Brain microvascular endothelial cell (primary cell): Measurements from ENCODE around the gene CFAP74.

Source experiments
- DNase-seq: peaks from one replicate; pipeline ENCODE4 v3.0.0-alpha.2; 2020
- H3K27ac ChIP-seq: fragments of 250-450 bp; sonication (Bioruptor Pico); 2 replicates; pipeline ENCODE4 v1.5.1; 2020; ENCODE audit warnings: mild to moderate bottlenecking, moderate library complexity
- H3K27me3 ChIP-seq: fragments of 250-450 bp; sonication (Bioruptor Pico); replicated peaks from 2 replicates; pipeline ENCODE4 v1.5.1; 2020; ENCODE audit warnings: mild to moderate bottlenecking
- H3K36me3 ChIP-seq: fragments of 250-450 bp; sonication (Bioruptor Pico); replicated peaks from 2 replicates; pipeline ENCODE4 v1.5.1; 2020; ENCODE audit warnings: mild to moderate bottlenecking
- H3K4me3 ChIP-seq: 2 replicates; pipeline ENCODE4 v1.5.1; 2011; ENCODE audit warnings: low read depth, mild to moderate bottlenecking, control low read depth, low read length, moderate library complexity
- in situ Hi-C: cut with HindIII; loops from 2 replicates; pipeline ENCODE4 v1.10.0; 2017; ENCODE audit warnings: low sequenced_read_pairs, low pct_ligation_motif_present
- TF ChIP-seq, protein P1 (sequence below): IDR thresholded peaks from 2 replicates; pipeline ENCODE4 v1.5.1; 2011; ENCODE audit warnings: low read depth, mild to moderate bottlenecking, moderate library complexity, low read length, control low read depth, inconsistent platforms; ENCODE audit errors: missing control alignments

Gene CFAP74

DNA sequence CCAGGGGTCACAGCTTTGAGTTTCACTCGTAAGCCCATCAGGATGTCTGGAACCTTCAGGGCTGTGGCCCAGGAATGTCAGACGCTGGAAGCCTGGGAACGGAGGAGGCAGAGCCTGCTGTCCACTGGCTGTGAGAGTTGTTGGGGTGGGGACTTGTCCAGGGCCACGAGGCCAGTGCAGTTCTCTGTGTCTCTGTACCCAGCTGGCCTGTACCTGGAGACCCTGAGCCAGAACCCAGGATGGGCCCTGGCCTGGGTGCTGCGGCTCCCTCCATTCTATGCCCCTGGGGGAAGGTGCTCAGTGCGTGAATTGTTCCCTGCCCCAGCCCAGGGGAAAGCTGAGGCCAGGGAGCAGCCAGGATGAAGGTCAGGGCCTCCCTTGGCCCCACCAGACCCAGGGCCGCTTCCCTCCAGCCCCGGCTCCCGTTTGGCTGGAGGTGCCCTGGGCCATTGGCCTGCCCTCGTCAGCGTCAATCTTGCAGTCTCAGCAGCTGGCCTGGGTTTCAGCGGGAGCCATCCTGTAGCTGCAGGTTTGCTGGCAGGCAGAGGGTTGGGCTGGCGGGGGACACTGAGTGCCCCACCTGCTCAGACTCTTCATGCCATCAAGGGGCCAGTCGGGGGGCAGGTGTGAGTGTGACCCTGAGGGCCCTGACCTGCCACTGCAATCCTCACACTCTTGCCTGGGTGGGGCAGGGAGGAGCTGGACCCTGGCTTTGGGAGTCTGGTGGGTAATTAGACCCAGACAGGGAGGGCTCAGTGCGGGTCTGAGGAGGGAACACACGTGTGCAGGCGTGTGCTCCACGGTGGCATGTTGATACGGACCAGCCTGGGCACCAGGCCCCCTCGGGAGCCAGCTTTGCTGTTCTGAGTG, 89.2 kb downstream of the CFAP74 start:
- DNase-seq = no peak
- Histone ChIP-seq H3K36me3 (no peaks in the 10 kb centered on the region), H3K27me3 (no peaks in the 10 kb centered on the region), H3K27ac (no peak overlapping the region), H3K4me3 (no peak overlapping the region)
- in situ Hi-C loops = no loop called here
- TF ChIP-seq, protein P1, sequence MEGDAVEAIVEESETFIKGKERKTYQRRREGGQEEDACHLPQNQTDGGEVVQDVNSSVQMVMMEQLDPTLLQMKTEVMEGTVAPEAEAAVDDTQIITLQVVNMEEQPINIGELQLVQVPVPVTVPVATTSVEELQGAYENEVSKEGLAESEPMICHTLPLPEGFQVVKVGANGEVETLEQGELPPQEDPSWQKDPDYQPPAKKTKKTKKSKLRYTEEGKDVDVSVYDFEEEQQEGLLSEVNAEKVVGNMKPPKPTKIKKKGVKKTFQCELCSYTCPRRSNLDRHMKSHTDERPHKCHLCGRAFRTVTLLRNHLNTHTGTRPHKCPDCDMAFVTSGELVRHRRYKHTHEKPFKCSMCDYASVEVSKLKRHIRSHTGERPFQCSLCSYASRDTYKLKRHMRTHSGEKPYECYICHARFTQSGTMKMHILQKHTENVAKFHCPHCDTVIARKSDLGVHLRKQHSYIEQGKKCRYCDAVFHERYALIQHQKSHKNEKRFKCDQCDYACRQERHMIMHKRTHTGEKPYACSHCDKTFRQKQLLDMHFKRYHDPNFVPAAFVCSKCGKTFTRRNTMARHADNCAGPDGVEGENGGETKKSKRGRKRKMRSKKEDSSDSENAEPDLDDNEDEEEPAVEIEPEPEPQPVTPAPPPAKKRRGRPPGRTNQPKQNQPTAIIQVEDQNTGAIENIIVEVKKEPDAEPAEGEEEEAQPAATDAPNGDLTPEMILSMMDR = no peak

DNA sequence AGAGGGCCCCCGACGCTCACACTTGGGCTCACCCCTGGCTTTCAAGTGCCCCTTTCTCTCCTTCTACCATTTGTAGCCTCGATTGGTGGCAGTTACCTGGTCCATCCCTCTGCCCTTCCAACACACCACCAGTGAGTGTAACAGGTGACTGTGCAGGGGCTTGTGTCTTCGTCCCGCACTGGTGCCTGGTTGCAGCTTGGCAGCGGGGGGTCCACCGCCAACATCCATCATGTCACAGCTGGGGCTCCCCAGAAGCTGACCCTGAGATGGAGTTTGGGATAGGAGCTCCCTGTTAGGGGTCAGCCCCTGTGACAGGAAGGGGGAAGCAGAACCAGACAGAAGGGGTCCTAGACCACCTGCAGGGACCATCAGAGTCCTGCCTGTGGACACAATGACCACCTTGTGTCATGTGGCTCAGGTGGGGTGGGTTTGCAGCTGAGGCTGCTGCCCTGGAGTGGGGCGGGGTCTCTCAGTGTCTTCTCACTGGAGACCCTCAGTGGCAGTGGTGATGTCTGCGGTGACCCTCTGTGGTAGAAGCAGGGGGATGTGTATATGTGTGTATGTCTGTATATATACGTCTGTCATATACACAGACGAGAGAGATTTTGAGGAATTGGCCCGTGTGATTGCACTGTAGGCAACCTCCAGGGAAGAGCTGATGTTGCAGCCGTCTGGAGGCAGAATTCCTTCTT, 92.1 kb downstream of the CFAP74 start:
- DNase-seq = no peak
- in situ Hi-C loops = no loop called here
- TF ChIP-seq, protein P1 = no peak
- Histone ChIP-seq H3K27ac (no peak overlapping the region), H3K36me3 (no peaks in the 10 kb centered on the region), H3K27me3 (no peaks in the 10 kb centered on the region), H3K4me3 (no peak overlapping the region)

DNA sequence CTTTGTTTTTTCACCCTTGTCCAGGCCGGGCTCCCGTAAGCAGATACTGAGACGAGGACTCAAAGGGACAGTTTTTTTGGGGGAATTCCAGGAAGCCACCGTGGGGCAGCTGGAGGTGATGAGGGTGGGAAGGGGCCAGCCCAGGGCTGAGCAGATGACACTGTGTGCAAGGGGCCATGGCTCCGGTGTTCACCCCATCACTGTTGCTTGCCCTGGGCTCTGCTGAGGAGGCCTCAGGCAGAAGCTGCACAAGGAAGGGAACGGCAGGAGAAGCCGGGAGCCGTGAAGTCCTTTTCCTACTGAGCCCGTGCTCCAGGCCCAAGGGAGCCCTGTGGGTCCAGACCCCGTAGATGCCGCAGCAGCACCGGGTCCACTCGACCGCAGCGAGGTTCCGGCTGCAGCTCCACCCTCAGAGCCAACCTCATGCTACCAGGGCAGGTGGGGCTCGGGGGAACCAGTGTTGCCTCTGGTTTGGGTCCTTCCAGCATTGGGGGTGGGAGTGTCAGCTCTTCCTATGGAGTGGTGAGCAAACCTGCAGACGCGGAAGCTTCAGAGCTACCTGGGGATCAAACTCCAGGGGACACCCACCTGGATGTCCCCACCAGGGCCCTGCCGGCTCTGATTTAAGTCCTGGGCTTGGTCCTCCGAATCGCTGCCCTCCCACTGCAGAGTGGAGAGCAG, 92.8 kb downstream of the CFAP74 start:
- no peaks in the 10 kb centered on the region for H3K36me3 ChIP-seq
- TF ChIP-seq, protein P1 = no peak
- H3K4me3 ChIP-seq = no peak overlapping the region
- DNase-seq = no peak
- in situ Hi-C loops = no loop called here
- no peak overlapping the region for H3K27ac ChIP-seq
- H3K27me3 ChIP-seq = no peaks in the 10 kb centered on the region

DNA sequence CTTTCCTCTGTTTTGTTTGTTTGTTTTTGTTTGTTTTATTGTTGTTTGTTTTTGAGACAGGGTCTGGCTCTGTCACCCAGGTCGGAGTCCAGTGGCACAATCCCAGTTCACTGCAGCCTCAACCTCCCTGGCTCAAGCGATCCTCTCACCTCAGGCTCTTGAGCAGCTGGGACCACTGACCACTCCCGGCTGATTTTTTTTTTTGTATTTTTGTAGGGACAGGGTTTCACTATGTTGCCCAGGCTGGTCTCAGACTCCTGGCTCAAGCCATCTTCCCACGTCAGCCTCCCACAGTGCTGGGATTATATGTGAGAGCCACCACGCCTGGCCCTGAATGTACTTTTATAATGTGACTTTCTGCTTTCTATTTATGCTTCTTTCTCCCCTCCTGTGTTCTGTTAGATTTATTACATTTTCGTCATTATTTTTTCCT, 93.5 kb downstream of the CFAP74 start:
- Histone ChIP-seq H3K4me3 (peak overlapping the region; percentile 57), H3K36me3 (no peaks in the 10 kb centered on the region), H3K27me3 (no peaks in the 10 kb centered on the region), H3K27ac (no peak overlapping the region)
- DNase-seq = no peak
- in situ Hi-C loops = no loop called here
- TF ChIP-seq, protein P1 = no peak

DNA sequence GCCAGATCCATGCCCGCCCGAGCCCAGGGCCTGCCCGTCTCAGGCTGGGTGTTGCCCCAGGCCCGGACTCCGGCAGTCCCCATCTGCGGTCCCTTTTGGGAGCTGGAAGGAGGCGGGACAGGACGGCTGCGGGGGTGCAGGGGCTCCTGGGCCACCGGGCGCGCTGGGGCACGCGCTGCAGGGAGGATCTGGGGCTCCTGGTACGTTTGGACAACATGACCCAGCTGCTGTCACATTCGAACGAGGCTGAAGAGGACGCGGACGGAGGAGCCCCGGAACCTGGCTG, 95.1 kb downstream of the CFAP74 start:
- Histone ChIP-seq H3K27ac (peak overlapping the region; percentile 81), H3K36me3 (no peaks in the 10 kb centered on the region), H3K27me3 (no peaks in the 10 kb centered on the region), H3K4me3 (peak overlapping the region; percentile 72)
- in situ Hi-C loops = no loop called here
- TF ChIP-seq, protein P1 = no peak
- no peak for DNase-seq
